ENCODE data around the gene CRACDL. TPM values are rescaled to one million over a fixed set of nuclear protein-coding genes. Genes with fewer than 3 reads are reported as not detected.
"Not testable (repeated sequence)": the region's sequence is repeated elsewhere in the genome, so short reads cannot be mapped to it uniquely, and the experiment has no call there.

CRACDL gene
- total and polyA plus RNA-seq, 2 experiments from 2014 or later: 0.06 to 0.32 TPM

GRCh38 chr2:98901702-98902101 is 34.3 kb downstream of the CRACDL start:
- Histone ChIP-seq H3K27ac (no peak overlapping the region), H3K27me3 (no peaks in the 10 kb centered on the region), H3K4me3 (no peak overlapping the region), H3K9me3 (ENCODE audit: low read depth) (no peaks in the 10 kb centered on the region), H3K4me1 (ENCODE audit: low read depth) (no peaks in the 10 kb centered on the region), H3K36me3 (no peaks in the 10 kb centered on the region)
- TF ChIP-seq, protein P1, sequence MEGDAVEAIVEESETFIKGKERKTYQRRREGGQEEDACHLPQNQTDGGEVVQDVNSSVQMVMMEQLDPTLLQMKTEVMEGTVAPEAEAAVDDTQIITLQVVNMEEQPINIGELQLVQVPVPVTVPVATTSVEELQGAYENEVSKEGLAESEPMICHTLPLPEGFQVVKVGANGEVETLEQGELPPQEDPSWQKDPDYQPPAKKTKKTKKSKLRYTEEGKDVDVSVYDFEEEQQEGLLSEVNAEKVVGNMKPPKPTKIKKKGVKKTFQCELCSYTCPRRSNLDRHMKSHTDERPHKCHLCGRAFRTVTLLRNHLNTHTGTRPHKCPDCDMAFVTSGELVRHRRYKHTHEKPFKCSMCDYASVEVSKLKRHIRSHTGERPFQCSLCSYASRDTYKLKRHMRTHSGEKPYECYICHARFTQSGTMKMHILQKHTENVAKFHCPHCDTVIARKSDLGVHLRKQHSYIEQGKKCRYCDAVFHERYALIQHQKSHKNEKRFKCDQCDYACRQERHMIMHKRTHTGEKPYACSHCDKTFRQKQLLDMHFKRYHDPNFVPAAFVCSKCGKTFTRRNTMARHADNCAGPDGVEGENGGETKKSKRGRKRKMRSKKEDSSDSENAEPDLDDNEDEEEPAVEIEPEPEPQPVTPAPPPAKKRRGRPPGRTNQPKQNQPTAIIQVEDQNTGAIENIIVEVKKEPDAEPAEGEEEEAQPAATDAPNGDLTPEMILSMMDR (IDR thresholded peaks at IDR 0.05; ENCODE audit: low read depth, low read length): no peak
- DNase-seq (ENCODE audit: low read depth in 1 of 2, low spot score in 1 of 2): no peak

DNA sequence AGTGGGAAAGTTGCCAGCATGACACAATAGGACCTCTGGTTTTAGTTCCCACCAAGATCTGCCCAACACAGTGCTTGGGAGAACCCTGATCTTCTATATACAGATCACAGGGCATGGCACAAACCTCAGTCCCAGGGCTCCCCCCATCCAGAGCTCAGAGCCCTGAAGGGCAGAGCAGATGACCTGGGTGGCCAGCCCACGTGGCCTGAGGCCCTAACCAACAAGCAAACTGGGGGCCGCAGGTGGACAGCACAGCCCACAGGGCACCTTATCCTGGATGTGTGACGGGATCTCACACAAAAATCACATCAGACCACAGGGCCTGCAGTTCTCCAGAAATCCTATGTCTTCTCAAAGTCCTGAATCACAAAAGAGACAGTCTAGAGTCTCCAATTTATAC is 34.7 kb downstream of the CRACDL start:
- TF ChIP-seq, protein P1 (IDR thresholded peaks at IDR 0.05; ENCODE audit: low read depth, low read length): no peak
- DNase-seq (ENCODE audit: low read depth in 1 of 2, low spot score in 1 of 2): no peak
- Histone ChIP-seq H3K27me3 (no peaks in the 10 kb centered on the region), H3K4me1 (ENCODE audit: low read depth) (no peaks in the 10 kb centered on the region), H3K4me3 (no peak overlapping the region), H3K9me3 (ENCODE audit: low read depth) (no peaks in the 10 kb centered on the region), H3K36me3 (no peaks in the 10 kb centered on the region), H3K27ac (no peak overlapping the region)

GRCh38 chr2:98900721-98901120 is 35.3 kb downstream of the CRACDL start:
- no peak for DNase-seq (ENCODE audit: low read depth in 1 of 2, low spot score in 1 of 2)
- no peak overlapping the region for H3K27ac ChIP-seq
- H3K4me1 ChIP-seq (ENCODE audit: low read depth): peaks cover 4% of the 10 kb centered on the region
- H3K36me3 ChIP-seq: no peaks in the 10 kb centered on the region
- no peaks in the 10 kb centered on the region for H3K9me3 ChIP-seq (ENCODE audit: low read depth)
- TF ChIP-seq, protein P1 (IDR thresholded peaks at IDR 0.05; ENCODE audit: low read depth, low read length): no peak
- H3K27me3 ChIP-seq: no peaks in the 10 kb centered on the region
- no peak overlapping the region for H3K4me3 ChIP-seq

DNA sequence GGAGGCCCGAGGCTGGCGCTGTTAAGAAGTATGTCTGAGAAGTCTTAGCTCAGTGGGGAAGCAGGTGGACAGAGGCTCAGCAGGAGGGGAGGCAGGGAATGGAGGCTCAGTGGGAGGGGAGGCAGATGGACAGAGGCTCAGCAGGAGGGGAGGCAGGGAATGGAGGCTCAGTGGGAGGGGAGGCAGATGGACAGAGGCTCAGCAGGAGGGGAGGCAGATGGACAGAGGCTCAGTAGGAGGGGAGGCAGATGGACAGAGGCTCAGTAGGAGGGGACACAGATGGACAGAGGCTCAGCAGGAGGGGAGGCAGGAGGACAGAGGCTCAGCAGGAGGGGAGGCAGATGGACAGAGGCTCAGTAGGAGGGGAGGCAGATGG is 36.3 kb downstream of the CRACDL start:
- not testable (repeated sequence) for H3K9me3 ChIP-seq (ENCODE audit: low read depth); H3K4me1 ChIP-seq (ENCODE audit: low read depth); H3K27me3 ChIP-seq; H3K4me3 ChIP-seq; H3K27ac ChIP-seq; H3K36me3 ChIP-seq; DNase-seq (ENCODE audit: low read depth in 1 of 2, low spot score in 1 of 2)

- H3K27me3 ChIP-seq: no peaks in the 10 kb centered on the region
- TF ChIP-seq, protein P1 (IDR thresholded peaks at IDR 0.05; ENCODE audit: low read depth, low read length): no peak
- DNase-seq (ENCODE audit: low read depth in 1 of 2, low spot score in 1 of 2): no peak
Measured at GRCh38 chr2:98899041-98899702, 36.9 kb downstream of the CRACDL start.

DNA sequence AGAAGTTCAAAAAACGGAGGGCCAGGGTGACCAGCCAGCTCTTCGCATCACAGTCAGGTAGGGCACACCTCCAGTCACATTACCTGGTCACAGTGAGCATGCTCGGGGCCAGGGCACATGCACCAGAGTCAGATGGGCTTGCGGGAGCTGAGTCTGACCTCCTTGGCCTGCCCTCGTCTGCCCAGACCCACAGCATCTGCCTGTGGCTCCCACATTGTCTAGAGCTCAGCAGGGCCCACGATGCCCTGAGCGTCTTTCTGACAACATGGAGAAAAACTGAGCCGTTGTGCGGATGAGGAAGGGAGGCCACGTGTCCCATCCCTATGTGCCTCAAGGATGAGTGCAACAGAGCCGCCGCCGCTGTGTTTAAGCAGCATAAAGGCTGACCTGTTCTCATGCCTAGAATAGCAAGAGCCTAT is 37.6 kb downstream of the CRACDL start:
- no peaks in the 10 kb centered on the region for H3K27me3 ChIP-seq
- no peaks in the 10 kb centered on the region for H3K36me3 ChIP-seq
- TF ChIP-seq, protein P1 (IDR thresholded peaks at IDR 0.05; ENCODE audit: low read depth, low read length): no peak
- H3K27ac ChIP-seq: no peak overlapping the region
- H3K4me1 ChIP-seq (ENCODE audit: low read depth): peaks cover 4% of the 10 kb centered on the region
- no peak for DNase-seq (ENCODE audit: low read depth in 1 of 2, low spot score in 1 of 2)
- H3K4me3 ChIP-seq: no peak overlapping the region
- no peaks in the 10 kb centered on the region for H3K9me3 ChIP-seq (ENCODE audit: low read depth)

More at GRCh38 chr2:98899041-98899702, 36.9 kb downstream of the CRACDL start:
- no peaks in the 10 kb centered on the region for H3K9me3 ChIP-seq (ENCODE audit: low read depth)
- no peak overlapping the region for H3K4me3 ChIP-seq
- H3K36me3 ChIP-seq: no peaks in the 10 kb centered on the region
- peaks cover 4% of the 10 kb centered on the region for H3K4me1 ChIP-seq (ENCODE audit: low read depth)
- H3K27ac ChIP-seq: no peak overlapping the region

Measured in cardiac muscle cell (in vitro differentiated cells and primary cell).